ENCODE results near the gene SUSD2. TPM values are rescaled to one million over a fixed set of nuclear protein-coding genes. Genes with fewer than 3 reads are reported as not detected.

Gene SUSD2
- total and polyA plus RNA-seq, 2 of the 8 experiments (the other 6 are each of a cell fraction or from before 2014, with no cell fraction given), result 2.0 to 4.8 TPM

DNA sequence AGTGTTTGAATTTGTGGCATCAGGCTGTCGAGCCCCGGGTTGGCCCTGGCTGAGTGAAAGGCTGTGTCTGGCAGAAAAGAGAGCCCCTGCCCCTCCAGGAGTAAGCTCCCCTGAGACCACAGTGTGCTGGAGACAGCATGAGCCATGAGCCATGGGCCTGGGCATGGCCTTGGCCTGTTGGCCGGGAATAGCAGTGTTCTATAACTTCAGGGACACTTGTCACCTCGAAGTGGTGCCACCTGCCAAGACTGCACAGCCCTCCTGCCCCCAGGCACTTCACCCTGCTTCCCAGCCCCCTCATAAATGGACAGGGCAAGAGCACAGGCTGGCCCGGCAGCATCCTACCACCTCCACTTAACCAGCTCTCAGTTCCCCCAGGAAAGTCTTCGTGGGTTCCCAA is 20.7 kb upstream of the SUSD2 start:
- Histone ChIP-seq H2BK15ac (ENCODE audit: low read length) (no peak overlapping the region), H3K9ac (replicated peaks in 1 of 4; ENCODE audit: extremely low read depth in 1 of 4, low read depth in 3 of 4, low read length in 3 of 4) (no peak overlapping the region), H3K14ac (ENCODE audit: insufficient read length) (no peak overlapping the region), H3K4ac (replicated peaks; ENCODE audit: insufficient read length, low read depth, low read length) (no peak overlapping the region), H3K36me3 (ENCODE audit: control insufficient read depth in 2 of 4, insufficient read depth in 4 of 4, low read length in 3 of 4) (peaks cover 0 to 2% (median 2%) of the 10 kb centered on the region in 4 experiments; a peak in 1 of 8 replicates), H4K91ac (replicated peaks; ENCODE audit: insufficient read length, low read length) (no peak overlapping the region), H3K18ac (ENCODE audit: extremely low read depth, low read length) (no peak overlapping the region), H3K56ac (replicated peaks; ENCODE audit: insufficient read length, low read depth, low read length) (no peak overlapping the region), H2AK5ac (ENCODE audit: low read depth, low read length) (no peak overlapping the region), H3K4me3 (ENCODE audit: extremely low read depth in 1 of 4, insufficient read depth in 2 of 4, low read depth in 3 of 4, low read length in 4 of 4) (no peak overlapping the region), H3K79me1 (ENCODE audit: low read depth, low read length) (no peaks in the 10 kb centered on the region), H3K23ac (ENCODE audit: insufficient read length) (no peak overlapping the region), H3K27me3 (replicated peaks in 1 of 4; ENCODE audit: control insufficient read depth in 3 of 4, extremely low read depth in 1 of 4, insufficient read depth in 3 of 4, low read length in 3 of 4) (no peaks in the 10 kb centered on the region; a peak in 2 of 7 replicates), H3K23me2 (ENCODE audit: low read depth, low read length) (peaks cover 8% of the 10 kb centered on the region), H2BK120ac (replicated peaks; ENCODE audit: low read depth, low read length) (no peak overlapping the region), H3K27ac (ENCODE audit: low read depth, low read length) (no peak overlapping the region), H2BK5ac (ENCODE audit: low read depth, low read length) (no peak overlapping the region), H2BK12ac (ENCODE audit: low read depth, low read length) (no peak overlapping the region), H3K79me2 (ENCODE audit: control insufficient read depth in 1 of 2, insufficient read depth in 2 of 2, low read length in 2 of 2) (no peaks in the 10 kb centered on the region), H4K8ac (ENCODE audit: extremely low read depth, insufficient read depth, low read length) (no peak overlapping the region), H3K4me1 (replicated peaks in 1 of 4; ENCODE audit: control insufficient read depth in 3 of 4, insufficient read depth in 4 of 4, low read length in 3 of 4) (peaks cover 0 to 14% (median 7%) of the 10 kb centered on the region in 4 experiments; a peak in 6 of 7 replicates), H4K20me1 (replicated peaks in 1 of 2; ENCODE audit: control insufficient read depth in 1 of 2, insufficient read depth in 2 of 2, low read length in 2 of 2) (peaks cover 2 to 7% of the 10 kb centered on the region in 2 experiments), H2BK20ac (ENCODE audit: low read length) (no peak overlapping the region), H2AFZ (ENCODE audit: low read length) (no peak overlapping the region), H3K4me2 (ENCODE audit: insufficient read depth in 1 of 2, low read depth in 2 of 2, low read length in 2 of 2) (no peak overlapping the region), H3K9me3 (ENCODE audit: insufficient read depth in 2 of 2, low read depth in 1 of 2, low read length in 1 of 2) (no peaks in the 10 kb centered on the region), H4K5ac (ENCODE audit: insufficient read length, low read depth, low read length) (no peak overlapping the region)
- CTCF ChIA-PET (ENCODE audit: partially characterized antibody), result interaction anchor here (0.6 to 10.9 kb wide), 9 partner anchors 11 to 361 kb away, joined by 3 to 301 read pairs (median 4); partner anchors contain the start of gene SUSD2
- TF ChIP-seq NANOG (IDR thresholded peaks at IDR 0.05; ENCODE audit: insufficient read depth, low read depth, low read length, poor library complexity, severe bottlenecking) (no peak), SRF (IDR thresholded peaks at IDR 0.05; ENCODE audit: low read depth, low read length) (no peak), TEAD4 (IDR thresholded peaks at IDR 0.05; ENCODE audit: low read depth, low read length) (no peak), TBP (IDR thresholded peaks at IDR 0.05; ENCODE audit: low read depth, low read length) (no peak), E2F6 (IDR thresholded peaks at IDR 0.05) (no peak), RAD21 (IDR thresholded peaks at IDR 0.05 in 1 of 2, conservative IDR thresholded peaks at IDR 0.05 in 1 of 2; ENCODE audit: low read depth in 2 of 2, low read length in 2 of 2) (no peak), BACH1 (IDR thresholded peaks at IDR 0.05; ENCODE audit: low read length) (no peak), YY1 (IDR thresholded peaks at IDR 0.05; ENCODE audit: low read depth, low read length) (no peak), TAF1 (IDR thresholded peaks at IDR 0.05; ENCODE audit: low read depth, low read length) (no peak)
- TF ChIP-seq, protein P1, sequence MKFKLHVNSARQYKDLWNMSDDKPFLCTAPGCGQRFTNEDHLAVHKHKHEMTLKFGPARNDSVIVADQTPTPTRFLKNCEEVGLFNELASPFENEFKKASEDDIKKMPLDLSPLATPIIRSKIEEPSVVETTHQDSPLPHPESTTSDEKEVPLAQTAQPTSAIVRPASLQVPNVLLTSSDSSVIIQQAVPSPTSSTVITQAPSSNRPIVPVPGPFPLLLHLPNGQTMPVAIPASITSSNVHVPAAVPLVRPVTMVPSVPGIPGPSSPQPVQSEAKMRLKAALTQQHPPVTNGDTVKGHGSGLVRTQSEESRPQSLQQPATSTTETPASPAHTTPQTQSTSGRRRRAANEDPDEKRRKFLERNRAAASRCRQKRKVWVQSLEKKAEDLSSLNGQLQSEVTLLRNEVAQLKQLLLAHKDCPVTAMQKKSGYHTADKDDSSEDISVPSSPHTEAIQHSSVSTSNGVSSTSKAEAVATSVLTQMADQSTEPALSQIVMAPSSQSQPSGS (IDR thresholded peaks at IDR 0.05; ENCODE audit: low read length), result no peak
- TF ChIP-seq, protein P2, sequence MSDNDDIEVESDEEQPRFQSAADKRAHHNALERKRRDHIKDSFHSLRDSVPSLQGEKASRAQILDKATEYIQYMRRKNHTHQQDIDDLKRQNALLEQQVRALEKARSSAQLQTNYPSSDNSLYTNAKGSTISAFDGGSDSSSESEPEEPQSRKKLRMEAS (IDR thresholded peaks at IDR 0.05), result no peak
- 82% methylated on average over 6 of the region's 6 CpGs; no CpG with 5 or more reads in 1 of the 2 experiments for WGBS, 2 experiments (ENCODE audit: extremely low coverage in 1 of 2, insufficient coverage in 1 of 2, insufficient read length in 1 of 2, insufficient replicate concordance in 2 of 2, low coverage in 1 of 2, low lambda C conversion rate in 2 of 2, missing lambda C conversion rate in 1 of 2)
- DNase-seq (ENCODE audit: low read depth in 1 of 2, low spot score in 2 of 2) (no peak), FAIRE-seq (no peak)
- POLR2A ChIA-PET (ENCODE audit: partially characterized antibody), result no interaction called here
